GM18505 (cell line): Measurements from ENCODE around the gene VDR.

Experiments used
- ATAC-seq: cut with Tn5 transposase; IDR thresholded peaks from one replicate; pipeline ENCODE4 v1.9.1; 2021; ENCODE audit not compliant: unreplicated experiment
- POLR2A ChIP-seq: IDR thresholded peaks from 4 replicates; pipeline ENCODE4 v1.6.1; 2011; ENCODE audit warnings: borderline replicate concordance; ENCODE audit not compliant: insufficient read depth, insufficient read length; ENCODE audit errors: extremely low read depth

The VDR gene

GRCh38 chr12:47824635-47825034, 80.2 kb downstream of the VDR start:
- no peak for ATAC-seq
- TF ChIP-seq POLR2A, result no peak

GRCh38 chr12:47824198-47824597, 80.6 kb downstream of the VDR start:
- no peak for TF ChIP-seq POLR2A
- ATAC-seq, result no peak

- TF ChIP-seq POLR2A, result no peak
- no peak for ATAC-seq
Observed at GRCh38 chr12:47823422-47824086, 81.2 kb downstream of the VDR start.

- ATAC-seq, result no peak
- no peak for TF ChIP-seq POLR2A
Observed at GRCh38 chr12:47822863-47823262, 81.9 kb downstream of the VDR start.

GRCh38 chr12:47822401-47822800, 82.4 kb downstream of the VDR start:
- no peak for ATAC-seq
- TF ChIP-seq POLR2A, result no peak

- no peak for ATAC-seq
- TF ChIP-seq POLR2A, result no peak
Observed at GRCh38 chr12:47821346-47821706, 83.5 kb downstream of the VDR start.

GRCh38 chr12:47820631-47821345, 84.0 kb downstream of the VDR start:
- no peak for TF ChIP-seq POLR2A
- no peak for ATAC-seq

GRCh38 chr12:47819896-47820630, 84.7 kb downstream of the VDR start, which contains the start of gene HDAC7:
TSS of gene HDAC7 (minus strand) at chr12:47819903. CDS start at chr12:47819785, 118 bp downstream.
- TF ChIP-seq POLR2A, result peak; percentile 60
- ATAC-seq, result peak; percentile 38

GRCh38 chr12:47819138-47819895, 85.5 kb downstream of the VDR start:
- peak; percentile 40 for ATAC-seq
- TF ChIP-seq POLR2A, result no peak

- TF ChIP-seq POLR2A, result no peak
- ATAC-seq, result peak; percentile 13
Observed at GRCh38 chr12:47818467-47819137, 86.2 kb downstream of the VDR start.

- no peak for TF ChIP-seq POLR2A
Observed at GRCh38 chr12:47818007-47818376, 86.8 kb downstream of the VDR start.

GRCh38 chr12:47817272-47818006, 87.4 kb downstream of the VDR start:
- ATAC-seq, result no peak
- TF ChIP-seq POLR2A, result no peak

More at GRCh38 chr12:47818007-47818376, 86.8 kb downstream of the VDR start:
- ATAC-seq, result no peak
